Heart left ventricle (tissue), 16 donors: Measurements from ENCODE around the gene ARL15. TPM values are rescaled to one million over a fixed set of nuclear protein-coding genes. Genes with fewer than 3 reads are reported as not detected.

Source experiments
- ATAC-seq, 4 donors: fragments of 200-7000 bp; cut with Tn5 transposase; one replicate each; pipeline ENCODE4 v1.9.1; 2020 to 2022; ENCODE audit warnings: moderate library complexity in 4 of 4, mild to moderate bottlenecking in 3 of 4, moderate number of reproducible peaks in 1 of 4
- DNase-seq, 5 donors: peaks; one replicate each; pipeline ENCODE4 v3.0.0-alpha.2; 2020
- H3K27ac ChIP-seq, 12 donors: fragments of 200-600 bp; sonication (generic) in 4 of 12; one replicate each; pipeline versions ENCODE4 v1.5.0 to v1.8.0; 2016 to 2022; ENCODE audit warnings: mild to moderate bottlenecking in 2 of 12
- H3K27me3 ChIP-seq, 9 donors: fragments of 200-600 bp; sonication (generic) in 2 of 9; one replicate each; pipeline versions ENCODE4 v1.5.1 to v1.8.0; 2016 to 2022; ENCODE audit warnings: mild to moderate bottlenecking in 3 of 9
- H3K36me3 ChIP-seq, 9 donors: fragments of 200-600 bp; sonication (generic) in 2 of 9; one replicate each; pipeline versions ENCODE4 v1.5.0 to v1.8.0; 2018 to 2022; ENCODE audit warnings: mild to moderate bottlenecking in 2 of 9
- H3K4me1 ChIP-seq, 12 donors: fragments of 200-600 bp; sonication (generic) in 4 of 12; one replicate each; pipeline versions ENCODE4 v1.5.0 to v1.8.0; 2016 to 2022; ENCODE audit warnings: mild to moderate bottlenecking in 3 of 12
- H3K4me3 ChIP-seq, 12 donors: fragments of 200-600 bp; sonication (generic) in 4 of 12; one replicate each; pipeline versions ENCODE4 v1.5.0 to v1.8.0; 2017 to 2022; ENCODE audit warnings: mild to moderate bottlenecking in 9 of 12, moderate library complexity in 4 of 12
- H3K9me3 ChIP-seq, 12 donors: fragments of 200-600 bp; sonication (generic) in 4 of 12; one replicate each; pipeline versions ENCODE4 v1.5.0 to v1.8.0; 2016 to 2022; ENCODE audit warnings: mild to moderate bottlenecking in 1 of 12
- CTCF ChIP-seq, 12 donors: fragments of 200-600 bp; sonication (generic) in 4 of 12; IDR thresholded peaks; one replicate each; pipeline versions ENCODE4 v1.5.0 to v1.8.0; 2018 to 2022; ENCODE audit warnings: antibody characterized with exemption in 12 of 12, mild to moderate bottlenecking in 5 of 12
- POLR2A ChIP-seq, 2 donors: fragments of 450-650 bp; IDR thresholded peaks; one replicate each; pipeline ENCODE4 v1.6.1; 2017; ENCODE audit warnings: antibody characterized with exemption in 2 of 2, mild to moderate bottlenecking in 2 of 2, moderate library complexity in 2 of 2
- WGBS, 4 donors: extraction: QIAGEN DNeasy Blood & Tissue Kit in 2 of 4; methylation state at CpG; one replicate each; pipeline versions ENCODE4 v1.1.5 to v1.1.7; 2013 to 2018; 5-methylcytosine and 5-hydroxymethylcytosine counted together
- intact Hi-C, 10 donors: fragments of 100-400 bp; cut with DNase I; formaldehyde crosslinking; loops; one replicate each; pipeline versions ENCODE4 v1.11.1 to v1.14.2; 2022
- polyA plus RNA-seq, 2 donors: library from polyadenylated mRNA; stranded (reverse); fragments of 200-250 nt; gene quantifications; one replicate each; pipeline ENCODE4 v1.2.3, GENCODE V29; 2013
- total RNA-seq, 9 donors: library from RNA; depleted of rRNA in 2 of 9; stranded (reverse); fragments of >200 nt in 2 of 9; fragmentation: NEBNext Ultra II Directional in 3 of 9; extraction: Animal tissue kit (Norgen Biotek cat#: 25700) in 3 of 9; gene quantifications; one replicate each; pipeline versions ENCODE4 v1.1.0 to v1.2.4, GENCODE V29; 2016 to 2023
- donor health status: ischemic (EF 13 %, LVEDD 7.1; RV severe dilation, severe dysfunction).
- donor health status: healthy with polysubstance abuse.
- donor health status: DM: no; HTN: yes; CAD: no.
- donor health status: DM: no; HTN: no; CAD: no.
- donor health status: ischemic (EF 25% LVEDD 6.9; RV normal size, moderate dysfunction).
- donor health status: ischemic (EF 25% LVEDD 5.7; RV mildly dilated, moderate dysfunction).
- donor health status: healthy.
- donor health status: DM: yes; HTN: yes; CAD: no.
- donor health status: ischemic (EF 35%, LVEDD 5.7; RV mildly dilated, moderate dysfunction).
- donor health status: nonischemic (EF 11% LVEDD 7.7; RV severe dilation, severe dysfunction).
- donor health status: DM: yes; HTN: yes; CAD: no.
- donor health status: PGD.
- donor health status: ischemic (EF 29% LVEDD 5.4; RV normal size, mild dysfunction).
- donor health status: nonischemic (EF 23%, LVEDD 6.1; RV moderate dilation, normal function).

The ARL15 gene
- total and polyA plus RNA-seq, 11 donors: 7.1 to 35.0 (median 23.2) TPM

GRCh38 chr5:54289769-54290168 lies 20.6 kb downstream of the ARL15 start:
- no peaks in the 10 kb centered on the region for H3K27me3 ChIP-seq
- 98 to 100% (median 99%) methylated on average over 1 of the region's 1 CpG for WGBS, 4 donors
- no peak for DNase-seq
- H3K9me3 ChIP-seq: peaks cover 0 to 8% (median 0%) of the 10 kb centered on the region in 12 donors
- H3K36me3 ChIP-seq: no peaks in the 10 kb centered on the region
- TF ChIP-seq POLR2A (IDR thresholded peaks at IDR 0.05) (no peak), CTCF (IDR thresholded peaks at IDR 0.05) (no peak)
- no peak for ATAC-seq
- no peak overlapping the region for H3K4me3 ChIP-seq
- H3K27ac ChIP-seq: no peak overlapping the region
- H3K4me1 ChIP-seq: peaks cover 0 to 35% (median 12%) of the 10 kb centered on the region in 12 donors
- intact Hi-C loops: no loop called here

- no peak for ATAC-seq
- H3K4me1 ChIP-seq: peaks cover 0 to 25% (median 4%) of the 10 kb centered on the region in 12 donors
- H3K4me3 ChIP-seq: no peak overlapping the region
- H3K27ac ChIP-seq: no peak overlapping the region
- H3K36me3 ChIP-seq: no peaks in the 10 kb centered on the region
- no peak for TF ChIP-seq POLR2A (IDR thresholded peaks at IDR 0.05)
- no peak for TF ChIP-seq CTCF (IDR thresholded peaks at IDR 0.05)
- intact Hi-C loops: no loop called here
- H3K9me3 ChIP-seq: peaks cover 0 to 8% (median 0%) of the 10 kb centered on the region in 12 donors
- H3K27me3 ChIP-seq: no peaks in the 10 kb centered on the region
- no peak for DNase-seq
- 85 to 96% (median 92%) methylated on average over 5 of the region's 5 CpGs for WGBS, 4 donors
Observed at GRCh38 chr5:54288568-54289217, 21.7 kb downstream of the ARL15 start.

- intact Hi-C loops: no loop called here
- WGBS, 4 donors: 45 to 65% (median 61%) methylated on average over 10 of the region's 10 CpGs
- Histone ChIP-seq H3K27me3 (no peaks in the 10 kb centered on the region), H3K36me3 (no peaks in the 10 kb centered on the region), H3K9me3 (peaks cover 0 to 8% (median 0%) of the 10 kb centered on the region in 12 donors), H3K4me1 (peaks cover 0 to 17% (median 1%) of the 10 kb centered on the region in 12 donors), H3K27ac (peak overlapping the region in 1 of 12 donors; percentile 5), H3K4me3 (peak overlapping the region in 1 of 12 donors; percentile 12)
- ATAC-seq (peak in 3 of 4 donors; percentile 35 to 89 (median 64)), DNase-seq (no peak)
- TF ChIP-seq POLR2A (IDR thresholded peaks at IDR 0.05): no peak
- no peak for TF ChIP-seq CTCF (IDR thresholded peaks at IDR 0.05)
Observed at GRCh38 chr5:54285686-54286085, 24.7 kb downstream of the ARL15 start.

- Histone ChIP-seq H3K4me1 (peaks cover 0 to 17% (median 1%) of the 10 kb centered on the region in 12 donors), H3K9me3 (peaks cover 0 to 17% (median 2%) of the 10 kb centered on the region in 12 donors), H3K27me3 (no peaks in the 10 kb centered on the region), H3K27ac (no peak overlapping the region), H3K36me3 (peaks cover 0 to 5% (median 0%) of the 10 kb centered on the region in 9 donors), H3K4me3 (no peak overlapping the region)
- intact Hi-C loops: no loop called here
- no peak for ATAC-seq
- DNase-seq: no peak
- 71 to 85% (median 81%) methylated on average over 2 of the region's 2 CpGs for WGBS, 4 donors
- TF ChIP-seq POLR2A (IDR thresholded peaks at IDR 0.05): no peak
- no peak for TF ChIP-seq CTCF (IDR thresholded peaks at IDR 0.05)
Observed at GRCh38 chr5:54284586-54284985, 25.8 kb downstream of the ARL15 start.
